ENCODE measurements around the gene CDX1. TPM values are rescaled to one million over a fixed set of nuclear protein-coding genes. Genes with fewer than 3 reads are reported as not detected.
A peak's percentile ranks its signal among the peaks of the same experiment; 100 is the strongest.

Gene CDX1
- total RNA-seq, 1 donor from 2014 or later = 0.49 TPM

DNA sequence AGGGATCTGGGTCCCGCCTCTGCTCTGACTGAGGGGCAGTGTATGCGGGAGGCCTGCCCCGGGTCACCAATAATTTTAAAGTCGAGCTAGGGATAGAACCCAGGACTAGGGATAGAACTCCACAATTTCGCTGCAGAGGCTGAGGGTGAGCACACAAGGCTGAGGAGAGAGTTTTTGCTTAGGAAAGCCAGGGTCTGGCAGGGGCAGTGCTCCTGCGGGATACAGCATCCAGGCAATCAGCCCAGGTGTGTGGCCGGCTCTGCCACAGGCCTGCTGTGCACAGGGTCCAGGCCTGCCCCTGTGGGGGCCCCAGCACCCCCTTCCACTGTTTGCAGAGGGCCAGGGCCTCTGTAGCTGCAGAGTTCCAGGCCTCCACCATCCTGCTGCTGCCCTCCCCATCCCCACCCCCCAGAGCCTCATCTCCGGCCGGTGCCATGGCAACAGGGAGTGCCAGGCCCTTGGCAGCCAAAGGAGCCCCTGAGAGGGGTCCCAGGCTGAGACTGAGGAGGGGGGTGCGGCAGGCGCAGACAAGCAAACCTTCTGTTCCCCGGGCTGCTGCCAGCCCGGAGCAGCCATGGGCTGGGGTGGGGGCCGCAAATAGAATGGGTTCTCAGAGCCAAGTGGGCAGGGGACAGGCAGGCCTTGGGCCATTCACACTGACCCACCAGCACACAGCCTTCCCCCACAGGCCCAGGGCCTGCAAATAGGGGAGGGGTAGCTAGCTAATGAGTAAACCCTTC lies 19.5 kb upstream of the CDX1 start:
- DNase-seq = no peak

DNA sequence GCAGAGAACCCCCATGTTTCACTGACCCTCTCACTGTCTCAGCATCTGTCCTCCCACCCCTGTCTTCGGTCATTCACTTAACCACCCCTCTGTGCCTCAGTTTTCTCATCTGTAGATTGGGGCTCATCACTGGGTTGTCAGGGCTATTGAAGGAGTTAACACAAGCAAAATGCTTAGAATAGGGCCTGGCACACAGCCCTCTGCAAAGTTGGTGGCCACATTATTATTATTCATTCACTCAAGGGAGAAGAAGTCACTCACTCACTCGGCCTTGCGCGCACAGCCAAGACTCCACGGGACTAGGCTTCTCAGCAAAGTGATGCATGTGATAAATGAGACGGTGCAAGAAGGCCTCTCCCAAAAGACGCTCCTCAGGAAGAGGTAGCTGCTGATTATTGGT lies 18.9 kb upstream of the CDX1 start:
- no peak for DNase-seq

DNA sequence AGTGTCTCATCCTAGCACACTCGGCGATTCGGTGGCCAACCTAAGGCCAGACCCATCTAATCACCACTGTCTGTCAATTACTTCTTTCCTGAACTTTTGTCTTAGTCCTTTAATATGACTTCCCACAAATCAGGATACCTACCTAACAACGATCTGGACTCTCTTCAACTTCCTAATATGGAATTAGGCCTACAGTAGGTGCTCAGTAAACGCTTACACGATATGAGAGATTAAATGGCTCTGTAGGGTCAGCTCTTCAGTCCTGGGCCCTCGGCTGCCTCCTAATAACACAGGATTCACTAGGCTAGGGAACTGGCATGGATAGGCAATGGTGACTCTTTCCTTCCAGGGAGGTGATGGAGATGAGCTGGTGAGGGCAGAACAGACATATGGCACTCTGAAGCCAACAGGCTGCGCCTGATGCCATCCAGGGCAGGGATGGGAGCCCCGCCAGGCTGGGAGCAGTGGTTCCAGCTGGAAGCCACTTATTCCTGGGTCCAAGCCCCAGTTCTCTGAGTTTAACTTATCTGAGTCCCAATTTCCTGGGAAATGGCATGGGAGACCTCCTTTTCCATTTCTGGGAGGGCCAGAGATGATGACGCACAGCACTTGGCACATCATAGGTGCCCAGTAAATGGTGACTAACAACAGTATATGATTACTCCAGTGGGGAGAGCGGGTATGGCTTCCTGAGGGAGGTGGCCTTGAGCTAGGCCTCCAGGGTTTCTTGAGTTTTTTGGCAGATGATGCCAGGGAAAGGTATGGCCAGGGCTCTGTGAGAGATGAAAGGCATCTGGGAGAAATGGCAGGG lies 18.3 kb upstream of the CDX1 start:
- DNase-seq = no peak

DNA sequence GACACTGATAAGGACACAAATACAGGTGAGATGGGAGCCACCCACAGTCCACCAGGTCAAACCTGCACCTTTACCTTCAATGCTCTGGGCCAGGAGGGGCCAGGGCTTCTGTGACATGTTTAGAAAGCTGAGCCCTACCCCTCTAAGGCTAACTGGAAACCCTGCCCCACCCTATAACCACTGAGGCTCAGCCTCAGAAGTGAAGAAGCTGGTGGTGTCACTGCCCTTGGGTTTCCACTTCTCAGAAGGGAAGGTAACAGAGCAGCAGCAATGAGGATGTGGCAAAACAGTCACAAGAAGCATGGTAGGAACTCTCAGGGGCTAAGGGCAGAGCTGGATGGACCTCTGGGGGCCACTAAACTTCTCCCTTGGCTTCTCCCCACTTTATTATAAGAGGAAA lies 17.0 kb upstream of the CDX1 start:
- DNase-seq = no peak

DNA sequence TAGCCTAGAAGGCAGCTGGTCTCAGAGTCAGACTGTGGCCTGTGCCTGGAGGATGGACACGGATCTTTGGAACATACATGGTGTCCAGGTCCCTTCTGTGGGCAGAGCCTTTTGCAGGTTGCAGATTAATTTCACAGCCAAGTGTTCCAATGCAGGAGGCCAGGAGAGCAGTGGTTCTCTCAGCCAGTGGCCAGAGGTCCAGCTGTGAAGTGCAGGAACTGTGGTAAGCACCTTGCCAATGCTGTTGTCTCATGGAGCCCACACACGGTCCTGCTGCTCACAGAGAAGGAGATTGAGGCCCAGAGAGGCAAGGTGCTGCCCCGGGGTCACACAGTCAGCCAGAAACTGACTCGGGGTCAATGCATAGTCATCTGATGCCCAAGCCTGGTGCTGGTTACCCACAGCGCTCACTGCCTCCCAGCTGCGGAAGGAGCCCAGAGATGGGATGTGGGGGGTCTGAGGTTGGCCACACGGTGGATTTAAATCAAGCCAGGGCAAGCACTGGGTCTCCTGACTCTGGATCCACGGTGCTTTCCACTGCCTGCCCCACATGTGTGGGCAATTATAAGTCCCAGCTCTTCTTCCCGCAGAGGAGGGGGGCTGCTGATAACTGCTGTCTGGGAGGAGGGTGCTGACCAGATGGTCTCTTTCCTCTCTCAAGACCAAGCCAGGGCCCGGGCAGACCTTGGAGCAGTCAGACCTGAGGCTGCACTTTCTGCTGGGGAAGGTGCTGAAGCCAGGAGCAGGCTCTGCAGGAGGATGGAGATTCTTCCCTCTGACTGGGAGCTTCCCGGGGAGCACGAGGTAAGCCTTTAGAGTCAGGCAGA lies 13.7 kb upstream of the CDX1 start:
- no peak for DNase-seq

DNA sequence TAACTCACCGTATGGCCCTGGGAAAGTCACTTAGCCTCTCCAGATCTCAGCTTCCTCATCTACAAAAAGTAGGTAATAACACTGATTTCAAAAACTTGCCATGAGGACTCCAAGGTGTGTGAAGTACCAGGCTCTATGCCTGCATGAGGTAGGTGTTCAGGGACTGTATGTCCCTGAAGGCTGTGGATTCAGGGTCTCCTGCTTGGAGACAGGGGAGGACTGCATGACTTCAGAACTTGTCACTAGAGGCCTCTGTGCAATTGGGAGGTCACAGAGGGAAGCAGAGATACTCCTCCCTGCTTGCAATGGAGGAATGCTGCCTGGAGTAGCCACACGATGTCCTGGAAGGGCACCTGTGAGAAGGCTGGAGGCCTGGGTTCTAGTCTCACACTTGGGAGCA lies 13.1 kb upstream of the CDX1 start:
- DNase-seq = no peak

DNA sequence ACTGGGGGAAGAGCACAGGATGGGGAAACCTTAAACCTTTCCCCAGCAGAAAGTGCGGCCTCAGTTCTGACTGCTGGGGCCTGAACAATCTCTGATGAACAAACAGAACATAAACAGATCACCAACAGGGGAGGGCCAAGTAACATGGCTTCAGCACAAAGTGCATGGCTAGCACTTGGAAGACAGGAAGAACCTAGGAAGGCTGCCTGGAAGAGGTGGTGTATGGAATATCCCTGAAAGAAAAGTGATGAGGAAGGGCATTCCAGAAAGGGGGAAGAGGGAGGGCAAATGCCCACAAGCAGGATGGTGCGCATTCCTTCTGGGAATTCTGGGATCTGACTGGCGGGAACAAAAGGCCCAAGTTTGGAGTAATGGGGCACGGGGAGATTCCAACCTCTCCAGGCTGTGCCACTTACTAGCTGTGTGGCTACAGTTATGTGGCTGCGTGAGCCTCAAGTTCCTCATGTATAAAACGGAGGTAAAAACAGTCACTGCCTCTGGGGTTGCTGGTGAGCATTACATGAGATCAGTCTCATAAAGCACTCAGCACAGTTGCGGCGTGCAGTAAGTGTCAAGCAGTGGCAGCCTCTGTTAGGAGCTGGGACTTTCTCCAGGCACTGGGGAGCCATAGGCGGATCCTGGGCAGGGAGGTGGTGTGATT lies 12.5 kb upstream of the CDX1 start:
- DNase-seq = peak; percentile 73

DNA sequence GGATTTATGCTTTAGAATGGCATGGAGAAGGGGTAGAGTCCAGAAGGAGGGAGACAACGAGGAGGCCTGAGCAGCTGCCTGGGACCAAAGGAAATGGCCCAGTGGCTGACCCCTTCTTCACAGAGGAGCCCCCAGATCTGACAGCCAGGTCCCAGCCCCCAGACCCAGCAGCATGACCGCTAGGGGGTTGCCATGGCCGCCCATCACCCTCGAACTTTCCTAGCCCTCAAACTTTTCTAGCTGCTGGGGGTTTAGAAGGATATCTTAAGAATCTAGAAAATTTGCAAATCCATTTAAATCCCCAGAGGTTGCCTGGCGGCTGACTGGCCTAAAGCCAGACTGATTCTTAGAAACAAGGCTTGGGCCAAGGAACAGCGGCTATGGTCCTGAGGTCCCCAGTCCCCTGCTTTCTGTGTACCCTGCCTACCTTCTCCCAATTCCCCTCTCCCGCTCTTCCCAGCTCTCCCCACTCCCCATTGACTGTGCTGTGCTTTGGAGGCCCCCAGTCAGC lies 11.9 kb upstream of the CDX1 start:
- no peak for DNase-seq

DNA sequence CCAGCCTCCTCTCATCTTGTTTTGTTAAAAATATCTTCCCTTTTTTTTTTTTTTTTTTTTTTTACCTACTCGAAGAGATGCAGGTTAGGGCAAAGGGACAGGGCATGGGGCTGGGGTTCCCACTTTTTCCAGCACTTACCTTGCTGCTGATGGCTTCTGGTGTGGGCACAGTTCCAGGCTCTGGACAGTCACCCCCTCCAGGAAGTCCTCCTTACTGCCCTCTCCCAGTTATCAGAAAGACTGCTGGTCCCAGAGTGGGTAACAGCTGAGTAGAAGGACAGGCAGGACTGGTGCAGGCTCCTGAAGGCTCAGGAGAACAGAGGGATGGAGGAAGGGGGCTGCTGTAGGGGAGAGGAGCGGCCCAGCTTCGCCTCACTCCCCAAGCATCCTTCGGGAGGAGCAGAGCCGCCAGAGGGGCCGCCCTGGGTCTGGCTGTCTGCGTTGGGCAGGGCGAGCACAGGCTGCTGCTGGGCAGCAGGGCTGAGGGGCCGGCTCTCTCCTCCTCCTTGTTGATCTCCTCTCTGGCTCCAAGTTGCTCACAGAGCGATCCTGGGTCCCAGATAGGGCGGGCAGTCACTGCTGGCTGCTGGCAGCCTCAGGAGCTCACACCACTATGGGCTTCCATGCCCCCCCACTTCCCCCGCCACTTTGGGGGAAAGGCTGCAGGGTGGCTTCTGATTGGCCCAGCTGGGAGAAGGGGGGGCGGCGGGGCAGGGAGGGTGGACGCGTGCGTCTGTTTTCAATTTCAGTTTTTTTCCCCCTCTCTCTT lies 11.1 kb upstream of the CDX1 start, which contains the start of gene PDGFRB:
TSS of gene PDGFRB (minus strand) at position 588 of the 769 bp plus-strand sequence. CDS start 18,798 bp downstream, outside the sequence.
- peak; percentile 88 for DNase-seq

DNA sequence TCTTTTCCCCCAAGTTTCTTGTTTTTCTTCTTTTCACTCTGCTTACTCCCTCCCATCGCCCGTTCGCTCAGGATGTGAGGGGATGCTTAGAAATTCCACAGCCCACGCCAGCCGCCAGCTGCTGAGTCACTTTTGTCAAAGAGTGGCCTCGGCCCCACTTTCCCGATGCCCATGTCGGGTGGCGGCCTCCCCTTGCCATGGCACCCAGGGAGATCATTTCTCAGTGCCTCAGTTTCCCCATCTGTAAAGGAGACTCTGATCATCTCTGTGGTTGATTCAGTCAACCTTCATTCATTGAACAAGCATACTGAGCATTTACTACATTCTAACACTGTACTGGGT lies 10.6 kb upstream of the CDX1 start:
- no peak for DNase-seq

DNA sequence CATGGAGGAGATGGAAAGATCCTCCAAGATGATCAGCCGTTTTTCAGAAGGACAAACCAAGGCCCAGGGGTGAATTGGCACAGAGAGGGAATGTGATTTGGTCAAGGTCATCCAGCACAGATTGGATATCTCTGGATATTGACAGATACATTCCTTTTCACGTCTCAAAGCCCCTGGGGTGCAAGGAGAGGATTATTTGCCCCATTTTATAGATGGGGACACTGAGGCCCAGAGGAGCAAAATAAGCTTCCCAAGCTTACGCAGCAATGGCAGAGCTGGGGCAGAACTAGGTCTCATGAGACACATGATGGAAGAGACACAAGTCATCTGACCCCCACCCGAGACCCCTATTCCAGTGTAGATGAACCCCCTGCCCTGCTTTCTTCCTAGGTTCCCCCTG lies 10.0 kb upstream of the CDX1 start:
- no peak for DNase-seq

DNA sequence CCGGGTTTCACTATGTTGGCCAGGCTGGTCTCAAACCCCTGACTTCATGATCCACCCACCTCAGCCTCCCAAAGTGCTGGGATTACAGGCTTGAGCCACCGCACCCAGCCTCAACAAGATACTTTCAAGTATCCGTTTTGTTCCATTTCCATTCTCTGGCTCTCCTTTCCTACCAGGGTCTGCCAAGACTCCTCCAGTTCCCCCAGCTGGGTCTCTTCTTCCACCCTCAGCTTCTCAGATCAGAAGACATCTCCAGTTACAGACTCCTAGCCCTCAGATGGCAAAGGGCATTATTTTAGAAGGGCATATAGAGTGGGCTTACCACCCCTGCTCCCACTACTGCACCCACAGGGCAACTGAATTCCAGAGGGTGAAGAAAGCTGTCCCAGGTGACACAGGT lies 9.4 kb upstream of the CDX1 start:
- DNase-seq = no peak

DNA sequence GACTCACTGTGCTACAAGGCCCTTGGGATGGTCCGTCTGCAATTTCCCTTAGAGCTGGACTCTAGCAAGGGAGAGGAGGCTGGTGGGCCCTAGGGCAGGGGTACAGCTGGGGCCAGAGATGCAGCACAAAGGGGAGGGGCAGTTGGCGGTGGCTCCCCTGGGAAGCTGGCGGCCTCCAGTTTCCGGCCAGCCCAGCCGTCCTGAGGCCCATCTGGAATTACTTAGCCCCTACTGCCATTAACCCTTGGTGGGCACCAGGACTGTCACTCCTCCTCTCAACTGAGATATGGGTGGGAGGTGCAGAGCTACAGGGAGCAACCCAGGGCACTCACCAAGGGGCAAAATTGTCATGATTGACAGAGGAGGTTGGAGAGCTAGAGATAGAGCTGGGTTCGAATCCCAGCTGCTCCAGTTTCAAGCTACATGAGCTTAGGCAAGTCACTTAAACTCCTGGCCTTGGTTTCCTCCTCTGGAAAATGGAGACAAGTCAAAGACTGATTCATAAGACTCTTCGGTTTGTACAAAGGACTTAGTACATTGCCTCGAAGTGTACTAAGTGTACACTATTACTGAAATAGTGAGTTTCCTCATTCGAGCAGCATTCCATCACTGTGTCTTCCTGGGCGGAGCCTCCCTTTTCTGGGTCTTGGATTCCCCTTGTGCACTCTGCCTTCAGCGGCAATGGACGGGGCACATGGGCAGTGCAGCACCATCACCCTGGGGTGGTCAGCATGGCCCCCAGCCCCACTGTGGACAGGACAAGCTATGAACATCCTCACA lies 8.2 kb upstream of the CDX1 start:
- no peak for DNase-seq

DNA sequence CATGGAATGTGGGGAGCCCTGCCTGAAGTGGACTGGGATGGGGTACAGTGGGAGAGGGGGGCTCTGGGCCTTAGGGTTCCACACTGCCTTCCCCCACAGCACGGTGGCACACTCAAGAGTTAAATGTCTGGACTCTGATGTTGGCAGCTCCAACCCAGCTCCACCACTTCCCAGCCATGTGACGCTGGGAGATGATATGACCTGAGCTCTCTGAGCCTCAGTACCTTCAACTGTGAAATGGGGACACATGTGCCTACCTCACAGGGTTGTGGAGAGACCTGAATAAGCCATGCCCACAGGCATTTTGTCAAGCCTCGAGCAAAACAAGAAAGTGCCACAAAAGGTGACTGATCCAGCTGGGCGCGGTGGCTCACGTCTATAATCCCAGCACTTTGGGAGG lies 7.5 kb upstream of the CDX1 start:
- DNase-seq = no peak

DNA sequence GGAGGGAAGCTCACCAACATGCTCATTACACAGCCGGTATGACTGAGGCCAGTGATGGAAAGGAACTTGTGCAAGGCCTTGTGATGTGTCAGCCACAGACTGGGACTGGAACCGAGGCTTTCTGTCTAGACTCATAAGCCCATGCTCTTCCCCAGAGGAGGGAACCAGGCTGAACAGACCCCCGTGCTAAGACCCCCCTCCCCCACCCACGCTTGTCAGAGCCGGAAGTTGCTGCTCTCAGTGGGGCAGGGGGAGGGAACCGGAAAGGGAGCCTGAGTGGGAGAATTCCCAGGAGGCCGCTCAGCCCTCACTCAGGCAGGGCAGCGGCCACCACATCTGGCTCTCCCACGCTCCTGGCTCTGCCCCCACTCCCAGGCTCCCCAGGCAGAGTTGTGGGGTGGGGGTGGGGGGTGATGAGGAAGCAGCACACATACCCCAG lies 6.8 kb upstream of the CDX1 start:
- DNase-seq = peak; percentile 48

DNA sequence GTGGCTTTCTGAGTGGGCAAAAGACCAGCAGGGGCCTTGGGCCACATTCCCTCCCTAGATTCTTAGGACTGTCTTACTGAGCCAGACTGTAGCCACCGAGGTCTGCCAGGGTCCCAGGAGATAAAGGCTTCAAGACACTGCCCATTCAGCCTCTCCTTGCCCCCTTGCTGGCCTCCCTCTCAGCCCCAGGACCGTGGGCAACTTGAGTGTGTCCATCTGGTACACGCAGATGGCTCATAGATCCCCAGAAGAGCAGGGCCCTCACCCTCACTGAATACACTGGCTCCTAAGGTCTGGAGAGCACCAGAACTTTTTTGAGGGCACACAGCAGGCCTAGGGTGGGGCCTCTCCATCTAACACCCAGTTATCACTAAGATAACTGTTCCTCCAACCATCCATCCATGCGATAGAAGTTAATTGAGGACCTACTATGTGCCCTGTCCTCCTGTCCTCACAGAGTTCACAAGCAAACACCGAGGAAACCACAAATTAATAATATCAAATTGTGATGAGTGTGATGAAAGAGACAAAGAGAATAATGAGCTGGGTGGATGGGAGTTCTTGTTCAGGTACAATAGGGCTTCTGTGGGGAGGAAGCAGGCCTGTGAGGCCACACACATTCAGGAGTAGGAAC lies 6.0 kb upstream of the CDX1 start:
- no peak for DNase-seq

DNA sequence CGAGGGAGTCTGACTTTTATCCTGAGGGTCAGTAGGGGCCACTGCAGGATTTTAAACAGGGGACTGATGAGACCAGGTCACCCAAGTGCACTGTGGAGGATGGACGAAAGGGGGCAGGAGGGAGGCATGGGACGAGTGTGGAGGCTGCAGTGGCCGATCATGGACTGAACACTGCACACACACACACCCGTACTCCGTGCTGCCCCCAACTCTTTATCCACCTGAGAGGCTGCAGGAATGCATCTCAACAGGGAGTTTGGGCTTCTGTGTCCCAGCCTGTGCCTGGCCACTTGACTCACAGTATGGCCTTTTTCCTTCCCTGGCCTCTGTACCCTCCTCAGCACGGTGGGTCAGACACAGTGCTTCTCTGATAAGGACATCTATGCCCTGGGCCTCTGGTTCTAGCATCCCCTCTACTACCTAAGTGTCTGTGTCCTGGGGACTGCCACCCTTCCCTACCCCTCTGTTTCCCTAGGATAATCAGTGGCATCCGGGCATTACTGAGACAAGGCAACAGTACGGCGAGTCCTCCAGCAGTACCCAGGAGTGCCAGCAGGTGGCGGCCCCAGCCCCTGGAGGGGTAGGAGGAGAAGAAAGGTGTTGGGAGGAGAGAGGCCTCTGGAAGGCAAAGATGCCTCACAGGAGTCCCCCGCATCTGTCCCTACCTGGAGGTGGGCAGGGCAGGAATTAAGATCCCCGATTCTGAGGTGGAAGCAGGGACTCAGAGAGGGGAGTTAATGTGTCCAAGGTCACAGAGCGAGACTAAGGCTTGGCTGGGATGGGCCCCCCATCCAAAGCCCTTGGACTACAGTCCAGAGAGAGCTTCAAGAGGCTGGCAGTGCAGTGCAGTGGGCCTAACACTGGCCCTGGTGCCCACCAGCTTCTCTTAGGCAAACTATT lies 5.1 kb upstream of the CDX1 start:
- no peak for DNase-seq

DNA sequence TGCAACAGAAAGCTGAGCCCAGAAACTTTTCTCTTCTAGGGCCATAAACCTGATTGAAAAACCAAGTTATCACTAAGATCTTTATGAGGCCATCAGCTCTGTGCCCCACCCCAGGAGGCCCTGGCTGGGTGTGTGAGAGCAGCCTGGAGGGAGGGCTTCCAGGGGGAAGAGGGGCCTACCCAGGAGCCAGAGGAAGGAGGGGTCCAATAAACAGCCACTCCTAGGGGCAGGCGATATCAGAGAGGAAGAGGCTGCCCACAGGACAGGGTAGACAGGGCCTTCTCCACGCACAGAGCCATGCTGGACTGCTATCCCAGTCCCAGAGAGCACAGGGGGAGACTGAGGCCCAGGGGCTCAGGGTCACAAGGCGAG lies 4.5 kb upstream of the CDX1 start:
- no peak for DNase-seq

DNA sequence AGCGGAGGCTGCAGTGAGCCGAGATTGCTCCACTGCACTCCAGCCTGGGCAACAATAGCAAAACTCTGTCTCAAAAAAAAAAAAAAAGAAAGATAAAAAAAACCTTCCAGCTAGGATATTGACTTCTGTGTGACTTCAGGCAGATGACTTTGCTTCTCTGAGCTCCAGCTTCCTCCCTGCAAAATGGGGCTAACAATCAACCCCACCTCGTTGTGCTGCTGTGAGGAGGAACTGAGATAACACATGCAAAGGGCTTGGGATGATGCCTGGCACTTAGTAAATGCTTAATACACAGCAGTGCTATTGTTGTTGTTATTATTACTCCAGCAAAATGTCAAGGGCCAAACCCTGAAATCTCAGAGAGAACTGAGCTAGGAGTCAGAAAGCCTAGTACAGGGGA lies 3.5 kb upstream of the CDX1 start:
- DNase-seq = no peak

Data from skin of body (tissue), 2 donors.